Measurements from ENCODE around the gene MFAP2. TPM values are rescaled to one million over a fixed set of nuclear protein-coding genes. Genes with fewer than 3 reads are reported as not detected.

MFAP2 gene
- total and polyA plus RNA-seq, 2 experiments from 2014 or later: 129 to 255 TPM

DNA sequence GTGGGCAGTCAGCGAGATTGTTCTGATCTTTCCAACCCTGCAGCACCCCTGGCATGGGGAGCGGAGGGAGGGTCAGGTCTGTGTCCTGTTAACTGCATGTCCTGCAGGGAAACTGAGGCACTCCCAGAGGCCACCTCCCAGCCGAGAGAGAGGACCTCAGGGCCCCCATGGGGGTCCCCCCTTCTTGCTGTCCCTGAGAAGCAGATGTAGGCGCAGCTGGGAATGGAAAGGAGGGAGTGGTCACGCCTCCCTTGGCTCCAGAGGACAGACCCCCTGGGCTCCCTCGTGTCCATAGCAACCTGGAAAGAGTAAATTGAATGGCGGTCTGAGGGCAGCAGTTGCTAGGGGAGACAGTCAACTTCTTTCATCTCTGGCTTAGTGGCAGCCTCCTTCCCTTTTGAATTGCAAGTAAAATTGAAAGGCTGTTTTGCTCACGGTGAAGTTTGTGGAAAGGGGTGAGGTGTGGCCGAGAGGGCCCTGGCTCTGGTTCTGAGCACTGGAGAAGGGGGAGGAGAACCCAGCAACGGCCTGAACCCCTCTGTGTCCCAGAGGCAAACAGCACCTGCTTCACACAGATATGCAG lies 53.8 kb downstream of the MFAP2 start:
- peaks cover 30% of the 10 kb centered on the region for H3K4me1 ChIP-seq (ENCODE audit: insufficient read depth)
- no peak for TF ChIP-seq EZH2 (IDR thresholded peaks at IDR 0.05; ENCODE audit: low read depth, unreplicated experiment)
- no peak for TF ChIP-seq JUNB (IDR thresholded peaks at IDR 0.05; ENCODE audit: unreplicated experiment)
- TF ChIP-seq, protein P1, sequence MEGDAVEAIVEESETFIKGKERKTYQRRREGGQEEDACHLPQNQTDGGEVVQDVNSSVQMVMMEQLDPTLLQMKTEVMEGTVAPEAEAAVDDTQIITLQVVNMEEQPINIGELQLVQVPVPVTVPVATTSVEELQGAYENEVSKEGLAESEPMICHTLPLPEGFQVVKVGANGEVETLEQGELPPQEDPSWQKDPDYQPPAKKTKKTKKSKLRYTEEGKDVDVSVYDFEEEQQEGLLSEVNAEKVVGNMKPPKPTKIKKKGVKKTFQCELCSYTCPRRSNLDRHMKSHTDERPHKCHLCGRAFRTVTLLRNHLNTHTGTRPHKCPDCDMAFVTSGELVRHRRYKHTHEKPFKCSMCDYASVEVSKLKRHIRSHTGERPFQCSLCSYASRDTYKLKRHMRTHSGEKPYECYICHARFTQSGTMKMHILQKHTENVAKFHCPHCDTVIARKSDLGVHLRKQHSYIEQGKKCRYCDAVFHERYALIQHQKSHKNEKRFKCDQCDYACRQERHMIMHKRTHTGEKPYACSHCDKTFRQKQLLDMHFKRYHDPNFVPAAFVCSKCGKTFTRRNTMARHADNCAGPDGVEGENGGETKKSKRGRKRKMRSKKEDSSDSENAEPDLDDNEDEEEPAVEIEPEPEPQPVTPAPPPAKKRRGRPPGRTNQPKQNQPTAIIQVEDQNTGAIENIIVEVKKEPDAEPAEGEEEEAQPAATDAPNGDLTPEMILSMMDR (conservative IDR thresholded peaks at IDR 0.05; ENCODE audit: low read depth in 2 of 2): no peak
- TF ChIP-seq, protein P2, sequence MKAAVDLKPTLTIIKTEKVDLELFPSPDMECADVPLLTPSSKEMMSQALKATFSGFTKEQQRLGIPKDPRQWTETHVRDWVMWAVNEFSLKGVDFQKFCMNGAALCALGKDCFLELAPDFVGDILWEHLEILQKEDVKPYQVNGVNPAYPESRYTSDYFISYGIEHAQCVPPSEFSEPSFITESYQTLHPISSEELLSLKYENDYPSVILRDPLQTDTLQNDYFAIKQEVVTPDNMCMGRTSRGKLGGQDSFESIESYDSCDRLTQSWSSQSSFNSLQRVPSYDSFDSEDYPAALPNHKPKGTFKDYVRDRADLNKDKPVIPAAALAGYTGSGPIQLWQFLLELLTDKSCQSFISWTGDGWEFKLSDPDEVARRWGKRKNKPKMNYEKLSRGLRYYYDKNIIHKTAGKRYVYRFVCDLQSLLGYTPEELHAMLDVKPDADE (IDR thresholded peaks at IDR 0.05): no peak
- TF ChIP-seq POLR2AphosphoS5 (IDR thresholded peaks at IDR 0.05; ENCODE audit: low read depth): no peak
- TF ChIP-seq ZNF114 (CRISPR knock-in tag; IDR thresholded peaks at IDR 0.05): no peak
- TF ChIP-seq, protein P3, sequence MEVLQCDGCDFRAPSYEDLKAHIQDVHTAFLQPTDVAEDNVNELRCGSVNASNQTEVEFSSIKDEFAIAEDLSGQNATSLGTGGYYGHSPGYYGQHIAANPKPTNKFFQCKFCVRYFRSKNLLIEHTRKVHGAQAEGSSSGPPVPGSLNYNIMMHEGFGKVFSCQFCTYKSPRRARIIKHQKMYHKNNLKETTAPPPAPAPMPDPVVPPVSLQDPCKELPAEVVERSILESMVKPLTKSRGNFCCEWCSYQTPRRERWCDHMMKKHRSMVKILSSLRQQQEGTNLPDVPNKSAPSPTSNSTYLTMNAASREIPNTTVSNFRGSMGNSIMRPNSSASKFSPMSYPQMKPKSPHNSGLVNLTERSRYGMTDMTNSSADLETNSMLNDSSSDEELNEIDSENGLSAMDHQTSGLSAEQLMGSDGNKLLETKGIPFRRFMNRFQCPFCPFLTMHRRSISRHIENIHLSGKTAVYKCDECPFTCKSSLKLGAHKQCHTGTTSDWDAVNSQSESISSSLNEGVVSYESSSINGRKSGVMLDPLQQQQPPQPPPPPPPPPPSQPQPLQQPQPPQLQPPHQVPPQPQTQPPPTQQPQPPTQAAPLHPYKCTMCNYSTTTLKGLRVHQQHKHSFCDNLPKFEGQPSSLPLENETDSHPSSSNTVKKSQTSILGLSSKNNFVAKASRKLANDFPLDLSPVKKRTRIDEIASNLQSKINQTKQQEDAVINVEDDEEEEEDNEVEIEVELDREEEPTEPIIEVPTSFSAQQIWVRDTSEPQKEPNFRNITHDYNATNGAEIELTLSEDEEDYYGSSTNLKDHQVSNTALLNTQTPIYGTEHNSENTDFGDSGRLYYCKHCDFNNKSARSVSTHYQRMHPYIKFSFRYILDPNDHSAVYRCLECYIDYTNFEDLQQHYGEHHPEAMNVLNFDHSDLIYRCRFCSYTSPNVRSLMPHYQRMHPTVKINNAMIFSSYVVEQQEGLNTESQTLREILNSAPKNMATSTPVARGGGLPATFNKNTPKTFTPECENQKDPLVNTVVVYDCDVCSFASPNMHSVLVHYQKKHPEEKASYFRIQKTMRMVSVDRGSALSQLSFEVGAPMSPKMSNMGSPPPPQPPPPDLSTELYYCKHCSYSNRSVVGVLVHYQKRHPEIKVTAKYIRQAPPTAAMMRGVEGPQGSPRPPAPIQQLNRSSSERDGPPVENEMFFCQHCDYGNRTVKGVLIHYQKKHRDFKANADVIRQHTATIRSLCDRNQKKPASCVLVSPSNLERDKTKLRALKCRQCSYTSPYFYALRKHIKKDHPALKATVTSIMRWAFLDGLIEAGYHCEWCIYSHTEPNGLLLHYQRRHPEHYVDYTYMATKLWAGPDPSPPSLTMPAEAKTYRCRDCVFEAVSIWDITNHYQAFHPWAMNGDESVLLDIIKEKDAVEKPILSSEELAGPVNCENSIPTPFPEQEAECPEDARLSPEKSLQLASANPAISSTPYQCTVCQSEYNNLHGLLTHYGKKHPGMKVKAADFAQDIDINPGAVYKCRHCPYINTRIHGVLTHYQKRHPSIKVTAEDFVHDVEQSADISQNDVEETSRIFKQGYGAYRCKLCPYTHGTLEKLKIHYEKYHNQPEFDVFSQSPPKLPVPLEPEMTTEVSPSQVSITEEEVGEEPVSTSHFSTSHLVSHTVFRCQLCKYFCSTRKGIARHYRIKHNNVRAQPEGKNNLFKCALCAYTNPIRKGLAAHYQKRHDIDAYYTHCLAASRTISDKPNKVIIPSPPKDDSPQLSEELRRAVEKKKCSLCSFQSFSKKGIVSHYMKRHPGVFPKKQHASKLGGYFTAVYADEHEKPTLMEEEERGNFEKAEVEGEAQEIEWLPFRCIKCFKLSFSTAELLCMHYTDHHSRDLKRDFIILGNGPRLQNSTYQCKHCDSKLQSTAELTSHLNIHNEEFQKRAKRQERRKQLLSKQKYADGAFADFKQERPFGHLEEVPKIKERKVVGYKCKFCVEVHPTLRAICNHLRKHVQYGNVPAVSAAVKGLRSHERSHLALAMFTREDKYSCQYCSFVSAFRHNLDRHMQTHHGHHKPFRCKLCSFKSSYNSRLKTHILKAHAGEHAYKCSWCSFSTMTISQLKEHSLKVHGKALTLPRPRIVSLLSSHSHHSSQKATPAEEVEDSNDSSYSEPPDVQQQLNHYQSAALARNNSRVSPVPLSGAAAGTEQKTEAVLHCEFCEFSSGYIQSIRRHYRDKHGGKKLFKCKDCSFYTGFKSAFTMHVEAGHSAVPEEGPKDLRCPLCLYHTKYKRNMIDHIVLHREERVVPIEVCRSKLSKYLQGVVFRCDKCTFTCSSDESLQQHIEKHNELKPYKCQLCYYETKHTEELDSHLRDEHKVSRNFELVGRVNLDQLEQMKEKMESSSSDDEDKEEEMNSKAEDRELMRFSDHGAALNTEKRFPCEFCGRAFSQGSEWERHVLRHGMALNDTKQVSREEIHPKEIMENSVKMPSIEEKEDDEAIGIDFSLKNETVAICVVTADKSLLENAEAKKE (CRISPR knock-in tag; IDR thresholded peaks at IDR 0.05): no peak
- no peak for TF ChIP-seq CREB1 (CRISPR knock-in tag; IDR thresholded peaks at IDR 0.05; ENCODE audit: low read depth)
- no peak for TF ChIP-seq STAT1 (IDR thresholded peaks at IDR 0.05; ENCODE audit: unreplicated experiment)
- TF ChIP-seq ZNF331 (CRISPR knock-in tag; IDR thresholded peaks at IDR 0.05; ENCODE audit: low read depth): no peak
- no peak for TF ChIP-seq EZH2phosphoT487 (IDR thresholded peaks at IDR 0.05; ENCODE audit: unreplicated experiment)
- no peak for TF ChIP-seq NANOG (IDR thresholded peaks at IDR 0.05; ENCODE audit: borderline replicate concordance)
- TF ChIP-seq, protein P4, sequence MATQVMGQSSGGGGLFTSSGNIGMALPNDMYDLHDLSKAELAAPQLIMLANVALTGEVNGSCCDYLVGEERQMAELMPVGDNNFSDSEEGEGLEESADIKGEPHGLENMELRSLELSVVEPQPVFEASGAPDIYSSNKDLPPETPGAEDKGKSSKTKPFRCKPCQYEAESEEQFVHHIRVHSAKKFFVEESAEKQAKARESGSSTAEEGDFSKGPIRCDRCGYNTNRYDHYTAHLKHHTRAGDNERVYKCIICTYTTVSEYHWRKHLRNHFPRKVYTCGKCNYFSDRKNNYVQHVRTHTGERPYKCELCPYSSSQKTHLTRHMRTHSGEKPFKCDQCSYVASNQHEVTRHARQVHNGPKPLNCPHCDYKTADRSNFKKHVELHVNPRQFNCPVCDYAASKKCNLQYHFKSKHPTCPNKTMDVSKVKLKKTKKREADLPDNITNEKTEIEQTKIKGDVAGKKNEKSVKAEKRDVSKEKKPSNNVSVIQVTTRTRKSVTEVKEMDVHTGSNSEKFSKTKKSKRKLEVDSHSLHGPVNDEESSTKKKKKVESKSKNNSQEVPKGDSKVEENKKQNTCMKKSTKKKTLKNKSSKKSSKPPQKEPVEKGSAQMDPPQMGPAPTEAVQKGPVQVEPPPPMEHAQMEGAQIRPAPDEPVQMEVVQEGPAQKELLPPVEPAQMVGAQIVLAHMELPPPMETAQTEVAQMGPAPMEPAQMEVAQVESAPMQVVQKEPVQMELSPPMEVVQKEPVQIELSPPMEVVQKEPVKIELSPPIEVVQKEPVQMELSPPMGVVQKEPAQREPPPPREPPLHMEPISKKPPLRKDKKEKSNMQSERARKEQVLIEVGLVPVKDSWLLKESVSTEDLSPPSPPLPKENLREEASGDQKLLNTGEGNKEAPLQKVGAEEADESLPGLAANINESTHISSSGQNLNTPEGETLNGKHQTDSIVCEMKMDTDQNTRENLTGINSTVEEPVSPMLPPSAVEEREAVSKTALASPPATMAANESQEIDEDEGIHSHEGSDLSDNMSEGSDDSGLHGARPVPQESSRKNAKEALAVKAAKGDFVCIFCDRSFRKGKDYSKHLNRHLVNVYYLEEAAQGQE (IDR thresholded peaks at IDR 0.05; ENCODE audit: unreplicated experiment): no peak
- H2AFZ ChIP-seq: no peak overlapping the region
- no peaks in the 10 kb centered on the region for H3K9me2 ChIP-seq (ENCODE audit: insufficient read depth)
- Mint-ChIP-seq H3K27ac (no peak overlapping the region), H3K4me1 (peaks cover 48% of the 10 kb centered on the region), H3K9me3 (no peaks in the 10 kb centered on the region), H3K36me3 (ENCODE audit: low read depth) (peaks cover 25% of the 10 kb centered on the region), H3K27me3 (ENCODE audit: insufficient read depth, low read depth, poor library complexity) (peaks cover 24% of the 10 kb centered on the region), H3K4me3 (no peak overlapping the region; the same call in 2 of the 3 replicates)
- ATAC-seq: peak; percentile 30
- H3K79me2 ChIP-seq (replicated peaks; ENCODE audit: insufficient read depth): peaks cover 47% of the 10 kb centered on the region
- peak; percentile 87 for DNase-seq (ENCODE audit: low spot score)
- H3K36me3 ChIP-seq (ENCODE audit: insufficient read depth): peaks cover 9% of the 10 kb centered on the region
- no peaks in the 10 kb centered on the region for H3K27me3 ChIP-seq (ENCODE audit: insufficient read depth)
- peaks cover 39% of the 10 kb centered on the region for H4K20me1 ChIP-seq (replicated peaks; ENCODE audit: insufficient read depth)
- no peak overlapping the region for H3K27ac ChIP-seq (ENCODE audit: low read depth)
- H3K4me3 ChIP-seq: no peak overlapping the region
- H3K4me2 ChIP-seq: peak overlapping the region; percentile 30; the same call in 1 of the 2 replicates
- H3F3A ChIP-seq (replicated peaks; ENCODE audit: low read depth): peaks cover 55% of the 10 kb centered on the region
